Measurements from ENCODE around the gene UBE2I. TPM values are rescaled to one million over a fixed set of nuclear protein-coding genes. Genes with fewer than 3 reads are reported as not detected.

UBE2I gene
- total RNA-seq (100 to 1,000 TPM; 238 to 257 TPM), polyA plus RNA-seq (101 TPM)

DNA sequence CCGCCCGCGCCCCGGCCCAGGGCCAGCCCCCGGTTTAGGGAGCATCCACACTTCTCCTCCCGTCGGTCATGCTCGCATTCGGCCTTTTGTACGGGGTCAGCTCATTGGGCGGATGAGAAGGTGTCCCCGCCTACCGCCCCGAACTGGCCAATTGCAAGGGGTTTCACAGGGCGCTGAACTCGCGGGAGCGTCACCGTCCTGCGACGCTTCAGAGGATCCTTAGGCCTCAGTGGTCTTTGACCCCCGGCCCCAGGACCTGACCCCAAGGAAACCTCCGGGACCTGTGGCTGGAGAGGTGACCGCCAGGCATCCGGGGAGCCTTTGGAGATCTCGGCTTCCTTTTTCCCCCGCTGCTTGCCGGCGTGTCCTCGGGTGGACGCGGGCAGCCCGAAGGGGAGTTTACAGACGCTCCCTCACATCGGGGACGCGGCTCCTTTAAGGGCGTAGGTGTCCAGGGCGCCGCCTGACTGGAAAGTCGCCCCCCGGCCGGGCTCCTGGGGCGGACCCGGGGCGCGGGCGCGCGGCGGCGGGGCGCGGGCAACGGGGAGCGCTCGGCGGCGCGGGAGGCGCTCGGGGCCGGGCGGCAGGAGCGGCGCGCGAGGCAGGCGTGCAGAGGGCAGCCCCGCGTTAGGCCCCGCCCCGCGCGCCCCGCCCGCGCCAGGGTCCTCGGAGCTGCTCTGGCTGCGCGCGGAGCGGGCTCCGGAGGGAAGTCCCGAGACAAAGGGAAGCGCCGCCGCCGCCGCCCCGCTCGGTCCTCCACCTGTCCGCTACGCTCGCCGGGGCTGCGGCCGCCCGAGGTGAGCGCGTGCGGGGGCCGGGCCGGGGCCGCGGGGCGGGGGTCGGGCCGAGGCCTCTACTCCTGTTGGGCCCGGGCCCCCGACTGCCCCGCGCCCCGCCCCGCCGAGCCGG, at the start of gene UBE2I:
Gene UBE2I (plus strand): TSS at position 660 of the 909 bp plus-strand sequence. CDS start 4,395 bp downstream, outside the sequence.
- DNase-seq, result peak; percentile 93 to 100 (median 98)
- Mint-ChIP-seq H3K4me1 (peaks cover 28 to 57% (median 30%) of the 10 kb centered on the region in 3 donors), H3K27ac (peak within 1 kb of the TSS; percentile 91 to 100 (median 99)), H3K4me3 (peak within 1 kb of the TSS; percentile 95 to 99 (median 96)), H3K27me3 (no peaks in the 10 kb centered on the region), H3K36me3 (peaks cover 0 to 33% (median 0%) of the 10 kb centered on the region in 3 donors), H3K9me3 (no peaks in the 10 kb centered on the region)
- CTCF ChIA-PET, result interaction anchor here (1.0 to 1.6 kb wide), 4 partner anchors 8 to 52 kb away, joined by 3 to 6 read pairs (median 4); no protein-coding TSS in a partner anchor
- H3K4me3 ChIP-seq (ENCODE audit: low read length), result peak within 1 kb of the TSS; percentile 84
- H3K9me3 ChIP-seq (ENCODE audit: low read length), result no peaks in the 10 kb centered on the region
- H3K36me3 ChIP-seq (ENCODE audit: insufficient read depth, low read length), result peaks cover 12% of the 10 kb centered on the region
- no peaks in the 10 kb centered on the region for H3K27me3 ChIP-seq (ENCODE audit: insufficient read depth, low read length, poor library complexity, severe bottlenecking)
- POLR2A ChIA-PET, result interaction anchor here (0.8 to 1.8 kb wide), 5 partner anchors 21 to 397 kb away, joined by 3 to 14 read pairs (median 7); partner anchors contain the start of genes MAPK8IP3 and UQCC4
- peak within 1 kb of the TSS; percentile 100 for H3K27ac ChIP-seq (ENCODE audit: low read depth, low read length)
- peaks cover 39% of the 10 kb centered on the region for H3K4me1 ChIP-seq (ENCODE audit: insufficient read depth, low read length)

DNA sequence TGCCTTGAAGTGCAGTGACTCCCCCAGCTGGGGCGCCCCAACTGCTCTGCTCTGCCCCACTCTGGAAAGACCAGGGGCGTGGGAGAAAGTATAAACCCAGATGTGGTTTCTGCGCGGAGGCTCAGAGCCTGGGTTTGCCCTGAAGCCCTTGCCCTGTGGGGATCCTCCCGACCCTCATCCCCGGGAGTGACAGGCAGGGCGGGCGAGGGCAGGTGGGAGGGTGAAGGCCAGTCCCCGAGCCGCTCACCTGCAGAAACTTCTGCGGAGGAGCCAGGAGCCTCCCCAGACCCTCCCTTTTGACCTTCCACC, 49.7 kb upstream of the UBE2I start:
- Histone ChIP-seq H3K4me3 (ENCODE audit: low read length) (no peak overlapping the region), H3K9me3 (ENCODE audit: low read length) (no peaks in the 10 kb centered on the region), H3K27ac (ENCODE audit: low read depth, low read length) (no peak overlapping the region), H3K36me3 (ENCODE audit: insufficient read depth, low read length) (no peaks in the 10 kb centered on the region), H3K27me3 (ENCODE audit: insufficient read depth, low read length, poor library complexity, severe bottlenecking) (peaks cover 12% of the 10 kb centered on the region), H3K4me1 (ENCODE audit: insufficient read depth, low read length) (peaks cover 4% of the 10 kb centered on the region)
- POLR2A ChIA-PET, result no interaction called here
- H3K9me3 Mint-ChIP-seq, result no peaks in the 10 kb centered on the region
- peaks cover 2 to 6% (median 5%) of the 10 kb centered on the region in 3 donors for H3K4me1 Mint-ChIP-seq
- no peaks in the 10 kb centered on the region for H3K36me3 Mint-ChIP-seq
- no peak overlapping the region for H3K4me3 Mint-ChIP-seq
- H3K27me3 Mint-ChIP-seq, result peaks cover 17 to 26% of the 10 kb centered on the region in 2 donors
- H3K27ac Mint-ChIP-seq, result no peak overlapping the region
- CTCF ChIA-PET, result no interaction called here
- DNase-seq, result no peak

DNA sequence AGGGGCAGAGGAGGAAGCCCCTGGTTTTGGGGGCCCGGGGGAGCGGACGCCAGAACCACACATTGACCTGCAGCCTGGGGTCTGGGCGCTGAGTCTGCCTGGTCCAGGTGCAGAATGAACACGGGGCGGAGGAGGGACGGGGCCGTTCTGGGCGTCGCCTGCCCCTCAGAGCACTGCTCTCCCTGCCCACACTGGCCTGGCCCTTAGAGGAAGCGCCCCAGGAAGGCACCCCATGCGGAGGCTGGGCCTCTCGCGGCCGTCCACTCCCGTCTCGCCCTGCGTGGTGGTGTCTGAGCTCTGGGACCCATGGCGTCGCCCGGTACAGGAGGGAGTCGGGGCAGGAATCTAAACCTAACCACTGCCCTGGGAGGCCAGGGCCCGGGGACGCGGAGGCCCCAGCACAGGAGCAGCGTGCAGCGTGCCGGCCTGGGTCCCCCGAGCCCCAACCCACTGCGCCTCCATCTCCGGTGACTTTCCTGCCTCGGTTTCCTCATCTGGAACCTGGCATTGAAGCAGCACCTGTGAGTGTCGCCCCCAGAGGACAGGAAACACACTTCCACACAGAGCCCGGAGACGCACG, 49.2 kb upstream of the UBE2I start:
- H3K27me3 ChIP-seq (ENCODE audit: insufficient read depth, low read length, poor library complexity, severe bottlenecking), result peaks cover 12% of the 10 kb centered on the region
- no peaks in the 10 kb centered on the region for H3K9me3 Mint-ChIP-seq
- no peak overlapping the region for H3K4me3 Mint-ChIP-seq

DNA sequence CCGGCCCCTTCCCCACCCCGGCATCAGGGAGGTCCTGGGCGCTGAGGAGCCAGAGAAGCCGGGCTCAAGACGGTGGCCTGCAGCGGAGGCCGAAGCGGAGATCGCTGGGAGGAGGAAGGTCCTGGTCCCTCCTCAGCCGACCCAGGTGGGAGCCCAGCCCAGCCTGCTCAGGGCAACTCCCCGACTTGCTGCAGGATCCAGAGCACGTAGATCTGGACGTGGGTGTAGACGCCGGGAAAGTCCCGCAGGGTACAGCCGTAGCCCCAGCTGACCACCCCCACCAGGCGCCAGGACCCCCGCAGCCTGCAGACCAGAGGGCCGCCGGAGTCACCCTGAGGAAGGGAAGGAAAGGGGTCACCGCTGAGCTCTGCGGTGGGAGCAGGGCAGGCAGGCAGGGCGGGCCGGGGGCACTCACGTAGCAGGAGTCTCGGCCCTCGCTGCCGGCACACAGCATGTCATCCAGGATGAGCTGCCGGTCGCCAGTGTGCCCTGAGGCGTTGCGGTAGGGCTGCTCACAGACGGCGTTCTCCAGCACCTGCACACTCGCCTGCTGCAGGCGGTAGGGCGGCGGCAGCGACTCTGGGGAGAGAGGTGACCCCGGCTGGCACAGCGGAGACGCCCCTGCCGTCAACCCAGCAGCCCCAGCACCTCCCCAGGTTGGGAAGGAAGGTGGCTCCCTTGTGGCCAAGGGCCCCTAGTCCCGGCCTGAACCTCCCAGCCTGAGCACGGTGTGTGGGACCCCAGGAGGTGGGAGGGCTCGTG, 48.1 kb upstream of the UBE2I start:
- no peaks in the 10 kb centered on the region for H3K36me3 Mint-ChIP-seq
- Histone ChIP-seq H3K27ac (ENCODE audit: low read depth, low read length) (no peak overlapping the region), H3K4me3 (ENCODE audit: low read length) (no peak overlapping the region), H3K27me3 (ENCODE audit: insufficient read depth, low read length, poor library complexity, severe bottlenecking) (peaks cover 12% of the 10 kb centered on the region), H3K4me1 (ENCODE audit: insufficient read depth, low read length) (peaks cover 4% of the 10 kb centered on the region), H3K36me3 (ENCODE audit: insufficient read depth, low read length) (no peaks in the 10 kb centered on the region), H3K9me3 (ENCODE audit: low read length) (no peaks in the 10 kb centered on the region)
- H3K27ac Mint-ChIP-seq, result no peak overlapping the region
- peaks cover 2 to 6% (median 5%) of the 10 kb centered on the region in 3 donors for H3K4me1 Mint-ChIP-seq
- H3K27me3 Mint-ChIP-seq, result peaks cover 17 to 26% of the 10 kb centered on the region in 2 donors
- DNase-seq, result no peak
- CTCF ChIA-PET, result no interaction called here
- no peaks in the 10 kb centered on the region for H3K9me3 Mint-ChIP-seq
- POLR2A ChIA-PET, result no interaction called here
- no peak overlapping the region for H3K4me3 Mint-ChIP-seq

More for the DNA sequence above, 49.2 kb upstream of the UBE2I start:
- Mint-ChIP-seq H3K27me3 (peaks cover 17 to 26% of the 10 kb centered on the region in 2 donors), H3K4me1 (peaks cover 2 to 6% (median 5%) of the 10 kb centered on the region in 3 donors), H3K27ac (no peak overlapping the region), H3K36me3 (no peaks in the 10 kb centered on the region)
- POLR2A ChIA-PET, result no interaction called here
- Histone ChIP-seq H3K4me1 (ENCODE audit: insufficient read depth, low read length) (peaks cover 4% of the 10 kb centered on the region), H3K36me3 (ENCODE audit: insufficient read depth, low read length) (no peaks in the 10 kb centered on the region), H3K4me3 (ENCODE audit: low read length) (no peak overlapping the region), H3K27ac (ENCODE audit: low read depth, low read length) (no peak overlapping the region), H3K9me3 (ENCODE audit: low read length) (no peaks in the 10 kb centered on the region)
- DNase-seq, result no peak
- CTCF ChIA-PET, result no interaction called here

DNA sequence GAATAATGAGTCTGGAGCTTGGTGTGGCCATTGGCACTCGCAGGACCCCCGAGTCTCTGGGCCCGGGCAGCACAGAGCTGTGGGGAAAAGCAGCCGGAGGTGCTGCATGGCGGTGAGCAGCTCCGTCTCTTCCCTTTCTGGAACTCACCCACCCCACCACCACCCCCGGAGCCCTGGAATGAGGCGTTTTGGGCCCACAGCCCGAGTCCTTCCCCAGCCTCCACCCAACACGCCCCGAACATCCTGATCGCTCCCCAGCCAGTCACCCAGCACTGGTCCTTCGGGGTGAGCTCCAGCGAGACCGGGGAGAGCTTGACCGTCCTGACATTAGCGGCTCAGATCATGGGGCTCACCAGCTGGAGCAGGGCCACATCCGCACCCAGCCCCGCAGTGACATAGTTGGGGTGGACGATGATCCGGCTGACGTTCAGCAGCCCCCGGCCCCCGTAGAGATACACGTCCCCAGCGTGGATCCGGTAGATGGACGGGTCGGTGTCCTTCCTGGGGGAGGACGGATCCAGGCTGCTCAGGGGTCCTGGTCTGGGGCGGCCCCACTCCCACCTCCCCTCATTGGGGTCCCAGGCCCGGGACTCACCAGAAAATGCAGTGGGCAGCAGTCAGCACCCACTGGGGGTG, 47.1 kb upstream of the UBE2I start:
- DNase-seq, result no peak
- Mint-ChIP-seq H3K36me3 (no peaks in the 10 kb centered on the region), H3K27me3 (peaks cover 17 to 20% of the 10 kb centered on the region in 2 donors), H3K27ac (no peak overlapping the region), H3K4me3 (no peak overlapping the region), H3K4me1 (peaks cover 2 to 6% (median 5%) of the 10 kb centered on the region in 3 donors), H3K9me3 (no peaks in the 10 kb centered on the region)
- Histone ChIP-seq H3K4me1 (ENCODE audit: insufficient read depth, low read length) (peaks cover 4% of the 10 kb centered on the region), H3K36me3 (ENCODE audit: insufficient read depth, low read length) (no peaks in the 10 kb centered on the region), H3K27ac (ENCODE audit: low read depth, low read length) (no peak overlapping the region), H3K4me3 (ENCODE audit: low read length) (no peak overlapping the region), H3K9me3 (ENCODE audit: low read length) (no peaks in the 10 kb centered on the region), H3K27me3 (ENCODE audit: insufficient read depth, low read length, poor library complexity, severe bottlenecking) (peaks cover 12% of the 10 kb centered on the region)
- ChIA-PET POLR2A (no interaction called here), CTCF (no interaction called here)

DNA sequence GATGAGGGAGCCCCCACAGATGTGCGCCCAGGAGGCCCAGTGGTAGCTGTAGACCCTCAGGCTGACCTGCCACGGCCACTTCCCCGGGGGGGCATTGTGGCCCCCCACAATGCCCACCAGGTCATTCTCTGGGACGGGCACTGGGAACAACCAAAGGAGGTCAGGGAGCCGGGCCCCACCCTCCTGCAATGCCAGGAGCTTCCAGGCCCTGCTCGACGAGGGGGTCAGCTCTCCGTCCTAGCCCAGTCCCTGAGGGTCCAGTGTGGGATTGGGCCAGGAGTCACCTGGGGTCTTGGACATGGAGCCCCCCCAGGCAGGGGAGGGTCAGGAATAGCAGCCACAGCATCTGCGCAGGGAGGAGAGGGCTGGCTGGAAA, 46.6 kb upstream of the UBE2I start:
- Mint-ChIP-seq H3K9me3 (no peaks in the 10 kb centered on the region), H3K27ac (no peak overlapping the region), H3K27me3 (peaks cover 17 to 20% of the 10 kb centered on the region in 2 donors), H3K4me1 (peaks cover 2 to 6% (median 5%) of the 10 kb centered on the region in 3 donors), H3K36me3 (no peaks in the 10 kb centered on the region), H3K4me3 (no peak overlapping the region)
- no peak overlapping the region for H3K27ac ChIP-seq (ENCODE audit: low read depth, low read length)
- H3K27me3 ChIP-seq (ENCODE audit: insufficient read depth, low read length, poor library complexity, severe bottlenecking), result peaks cover 12% of the 10 kb centered on the region
- H3K9me3 ChIP-seq (ENCODE audit: low read length), result no peaks in the 10 kb centered on the region
- H3K36me3 ChIP-seq (ENCODE audit: insufficient read depth, low read length), result no peaks in the 10 kb centered on the region
- no peak for DNase-seq
- POLR2A ChIA-PET, result no interaction called here
- CTCF ChIA-PET, result no interaction called here
- H3K4me3 ChIP-seq (ENCODE audit: low read length), result no peak overlapping the region
- peaks cover 4% of the 10 kb centered on the region for H3K4me1 ChIP-seq (ENCODE audit: insufficient read depth, low read length)

DNA sequence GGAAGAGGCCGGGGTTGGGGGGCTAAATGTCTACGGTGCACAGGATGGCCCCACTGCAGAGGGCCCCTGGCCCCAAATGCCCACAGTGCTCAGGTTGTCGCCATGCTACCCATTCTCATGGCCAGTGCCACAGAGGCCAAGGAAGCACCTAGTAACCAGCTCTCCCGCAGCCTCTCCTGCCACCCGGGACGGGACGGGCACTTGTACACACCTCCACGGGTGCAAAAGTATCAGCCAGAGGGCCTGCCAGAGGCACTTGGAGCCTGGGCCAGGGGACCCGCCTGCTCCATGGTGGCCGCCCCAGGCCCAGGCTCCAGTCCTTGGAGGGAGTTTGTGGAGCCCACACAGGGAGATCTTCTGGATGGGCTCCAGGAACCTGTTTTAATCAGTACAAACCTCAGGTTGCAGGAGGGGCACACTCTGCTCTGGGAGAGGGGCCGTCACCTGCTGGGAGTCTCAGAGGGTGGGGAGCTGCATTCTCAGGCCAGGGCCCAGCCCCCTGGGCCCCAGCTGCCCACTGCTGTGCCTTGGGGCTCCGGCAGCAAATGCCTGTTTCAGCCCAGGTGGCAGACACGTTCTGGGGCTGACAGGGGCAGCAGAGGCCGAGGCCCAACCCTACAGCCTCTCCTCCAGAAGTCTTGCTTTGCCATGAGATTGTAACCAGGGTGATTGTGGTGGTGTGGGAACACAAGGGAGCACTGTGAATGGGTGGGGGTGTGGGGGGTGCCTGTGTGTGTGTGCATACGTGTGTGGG, 45.7 kb upstream of the UBE2I start:
- Histone ChIP-seq H3K4me1 (ENCODE audit: insufficient read depth, low read length) (peaks cover 4% of the 10 kb centered on the region), H3K4me3 (ENCODE audit: low read length) (no peak overlapping the region), H3K36me3 (ENCODE audit: insufficient read depth, low read length) (no peaks in the 10 kb centered on the region), H3K27ac (ENCODE audit: low read depth, low read length) (no peak overlapping the region), H3K27me3 (ENCODE audit: insufficient read depth, low read length, poor library complexity, severe bottlenecking) (peaks cover 12% of the 10 kb centered on the region), H3K9me3 (ENCODE audit: low read length) (no peaks in the 10 kb centered on the region)
- POLR2A ChIA-PET, result no interaction called here
- peaks cover 2 to 5% (median 5%) of the 10 kb centered on the region in 3 donors for H3K4me1 Mint-ChIP-seq
- CTCF ChIA-PET, result no interaction called here
- no peak overlapping the region for H3K27ac Mint-ChIP-seq
- H3K9me3 Mint-ChIP-seq, result no peaks in the 10 kb centered on the region
- DNase-seq, result no peak
- peaks cover 17 to 18% of the 10 kb centered on the region in 2 donors for H3K27me3 Mint-ChIP-seq
- H3K36me3 Mint-ChIP-seq, result no peaks in the 10 kb centered on the region
- H3K4me3 Mint-ChIP-seq, result no peak overlapping the region

Measured in CD8-positive, alpha-beta memory T cell (primary cell).